Astrocyte (in vitro differentiated cells and primary cell): ENCODE data around the gene MAP3K6. TPM values are rescaled to one million over a fixed set of nuclear protein-coding genes. Genes with fewer than 3 reads are reported as not detected.

Experiments used
- DNase-seq: peaks from one replicate; pipeline ENCODE4 v3.0.0-alpha.2; 2010; ENCODE audit warnings: low read depth
- FAIRE-seq: peaks from 2 replicates; lab custom pipeline; 2011; peaks lifted over from hg19 to GRCh38; lab: Jason Lieb, UNC
- H2AFZ ChIP-seq: 2 replicates; pipeline ENCODE4 v1.6.0; 2012; ENCODE audit warnings: low read depth, low read length, inconsistent platforms
- H3K27ac ChIP-seq: 2 replicates; pipeline ENCODE4 v1.5.1; 2011; ENCODE audit warnings: low read depth, low read length, inconsistent platforms
- H3K27me3 ChIP-seq: 2 replicates; pipeline ENCODE4 v1.6.0; 2011; ENCODE audit warnings: low read length, inconsistent platforms; ENCODE audit not compliant: insufficient read depth
- H3K36me3 ChIP-seq: 2 replicates; pipeline ENCODE4 v1.5.1; 2011; ENCODE audit warnings: low read length, inconsistent platforms; ENCODE audit not compliant: insufficient read depth
- H3K4me1 ChIP-seq: 2 replicates; pipeline ENCODE4 v1.5.1; 2011; ENCODE audit warnings: low read length, inconsistent platforms; ENCODE audit not compliant: insufficient read depth
- H3K4me2 ChIP-seq: 2 replicates; pipeline ENCODE4 v1.6.0; 2012; ENCODE audit warnings: low read length, inconsistent platforms
- H3K4me3 ChIP-seq: 2 replicates; pipeline ENCODE4 v1.5.1; 2011; ENCODE audit warnings: low read depth, mild to moderate bottlenecking, low read length, inconsistent platforms; ENCODE audit not compliant: insufficient read depth
- H3K79me2 ChIP-seq: 2 replicates; pipeline ENCODE4 v1.6.0; 2012; ENCODE audit warnings: mild to moderate bottlenecking, low read length, inconsistent platforms; ENCODE audit not compliant: insufficient read depth
- H3K9ac ChIP-seq: 2 replicates; pipeline ENCODE4 v1.6.0; 2012; ENCODE audit warnings: mild to moderate bottlenecking, low read length, inconsistent platforms
- H3K9me3 ChIP-seq: 2 replicates; pipeline ENCODE4 v1.5.1; 2012; ENCODE audit warnings: low read depth, mild to moderate bottlenecking, low read length, inconsistent platforms; ENCODE audit not compliant: insufficient read depth
- H4K20me1 ChIP-seq: 2 replicates; pipeline ENCODE4 v1.6.0; 2012; ENCODE audit warnings: low read length, inconsistent platforms; ENCODE audit not compliant: insufficient read depth
- H3K27ac Mint-ChIP-seq: one replicate; pipeline ENCODE4 v1.8.0; 2021; ENCODE audit warnings: mild to moderate bottlenecking, mixed read lengths; ENCODE audit not compliant: unreplicated experiment
- H3K27me3 Mint-ChIP-seq: one replicate; pipeline ENCODE4 v1.8.0; 2021; ENCODE audit warnings: low read depth, mixed read lengths; ENCODE audit not compliant: unreplicated experiment
- H3K36me3 Mint-ChIP-seq: one replicate; pipeline ENCODE4 v1.8.0; 2021; ENCODE audit warnings: low read depth, mixed read lengths; ENCODE audit not compliant: unreplicated experiment
- H3K4me1 Mint-ChIP-seq: one replicate; pipeline ENCODE4 v1.8.0; 2021; ENCODE audit warnings: low read depth, mixed read lengths; ENCODE audit not compliant: unreplicated experiment
- H3K4me3 Mint-ChIP-seq: one replicate; pipeline ENCODE4 v1.8.0; 2021; ENCODE audit warnings: mild to moderate bottlenecking, moderate library complexity, mixed read lengths; ENCODE audit not compliant: unreplicated experiment
- H3K9me3 Mint-ChIP-seq: one replicate; pipeline ENCODE4 v1.8.0; 2021; ENCODE audit warnings: mild to moderate bottlenecking, mixed read lengths; ENCODE audit not compliant: unreplicated experiment
- EZH2 ChIP-seq: IDR thresholded peaks from 2 replicates; pipeline ENCODE4 v1.6.1; 2012; ENCODE audit warnings: mild to moderate bottlenecking, low read length, inconsistent platforms; ENCODE audit not compliant: insufficient read depth
- total RNA-seq: library from RNA; stranded (reverse); gene quantifications from 2 replicates; pipeline ENCODE4 v1.2.1, GENCODE V29; 2021
- TF ChIP-seq, protein P1 (sequence below): IDR thresholded peaks from 2 replicates; pipeline ENCODE4 v1.5.1; 2011; ENCODE audit warnings: low read depth, mild to moderate bottlenecking, inconsistent platforms, low read length, moderate library complexity; ENCODE audit not compliant: insufficient read depth

MAP3K6 gene
- total RNA-seq, 1 donor from 2014 or later: 16.8 TPM

DNA sequence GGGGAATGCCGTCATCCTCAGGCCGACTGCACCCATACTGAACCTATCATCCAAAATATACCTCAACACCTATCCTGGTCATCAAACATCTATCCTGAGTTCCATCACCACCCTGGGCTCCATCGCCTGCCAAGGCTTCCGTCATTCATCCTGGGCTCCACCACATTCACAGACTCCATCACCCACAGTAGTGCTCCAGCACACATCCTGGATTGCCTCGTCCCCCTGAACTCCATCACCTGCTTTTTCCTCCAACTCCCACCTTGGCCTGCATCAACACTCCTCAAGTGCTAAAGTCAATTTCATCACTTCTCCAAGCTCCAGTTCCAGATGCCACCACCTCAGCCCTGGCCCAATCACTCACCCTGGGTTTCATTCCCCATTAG is 7.8 kb downstream of the MAP3K6 start:
- Histone ChIP-seq H3K27me3 (no peaks in the 10 kb centered on the region), H3K27ac (no peak overlapping the region), H3K9ac (no peak overlapping the region), H3K79me2 (no peaks in the 10 kb centered on the region), H3K4me2 (no peak overlapping the region), H3K36me3 (peaks cover 3% of the 10 kb centered on the region), H2AFZ (no peak overlapping the region), H3K4me1 (no peaks in the 10 kb centered on the region), H4K20me1 (no peaks in the 10 kb centered on the region), H3K9me3 (no peaks in the 10 kb centered on the region), H3K4me3 (no peak overlapping the region)
- no peak overlapping the region for H3K27ac Mint-ChIP-seq
- H3K4me1 Mint-ChIP-seq: no peaks in the 10 kb centered on the region
- H3K27me3 Mint-ChIP-seq: peaks cover 33% of the 10 kb centered on the region
- H3K4me3 Mint-ChIP-seq: no peak overlapping the region
- H3K36me3 Mint-ChIP-seq: peaks cover 37% of the 10 kb centered on the region
- TF ChIP-seq EZH2: no peak
- TF ChIP-seq, protein P1, sequence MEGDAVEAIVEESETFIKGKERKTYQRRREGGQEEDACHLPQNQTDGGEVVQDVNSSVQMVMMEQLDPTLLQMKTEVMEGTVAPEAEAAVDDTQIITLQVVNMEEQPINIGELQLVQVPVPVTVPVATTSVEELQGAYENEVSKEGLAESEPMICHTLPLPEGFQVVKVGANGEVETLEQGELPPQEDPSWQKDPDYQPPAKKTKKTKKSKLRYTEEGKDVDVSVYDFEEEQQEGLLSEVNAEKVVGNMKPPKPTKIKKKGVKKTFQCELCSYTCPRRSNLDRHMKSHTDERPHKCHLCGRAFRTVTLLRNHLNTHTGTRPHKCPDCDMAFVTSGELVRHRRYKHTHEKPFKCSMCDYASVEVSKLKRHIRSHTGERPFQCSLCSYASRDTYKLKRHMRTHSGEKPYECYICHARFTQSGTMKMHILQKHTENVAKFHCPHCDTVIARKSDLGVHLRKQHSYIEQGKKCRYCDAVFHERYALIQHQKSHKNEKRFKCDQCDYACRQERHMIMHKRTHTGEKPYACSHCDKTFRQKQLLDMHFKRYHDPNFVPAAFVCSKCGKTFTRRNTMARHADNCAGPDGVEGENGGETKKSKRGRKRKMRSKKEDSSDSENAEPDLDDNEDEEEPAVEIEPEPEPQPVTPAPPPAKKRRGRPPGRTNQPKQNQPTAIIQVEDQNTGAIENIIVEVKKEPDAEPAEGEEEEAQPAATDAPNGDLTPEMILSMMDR: no peak
- no peak for FAIRE-seq
- no peak for DNase-seq
- H3K9me3 Mint-ChIP-seq: no peaks in the 10 kb centered on the region

DNA sequence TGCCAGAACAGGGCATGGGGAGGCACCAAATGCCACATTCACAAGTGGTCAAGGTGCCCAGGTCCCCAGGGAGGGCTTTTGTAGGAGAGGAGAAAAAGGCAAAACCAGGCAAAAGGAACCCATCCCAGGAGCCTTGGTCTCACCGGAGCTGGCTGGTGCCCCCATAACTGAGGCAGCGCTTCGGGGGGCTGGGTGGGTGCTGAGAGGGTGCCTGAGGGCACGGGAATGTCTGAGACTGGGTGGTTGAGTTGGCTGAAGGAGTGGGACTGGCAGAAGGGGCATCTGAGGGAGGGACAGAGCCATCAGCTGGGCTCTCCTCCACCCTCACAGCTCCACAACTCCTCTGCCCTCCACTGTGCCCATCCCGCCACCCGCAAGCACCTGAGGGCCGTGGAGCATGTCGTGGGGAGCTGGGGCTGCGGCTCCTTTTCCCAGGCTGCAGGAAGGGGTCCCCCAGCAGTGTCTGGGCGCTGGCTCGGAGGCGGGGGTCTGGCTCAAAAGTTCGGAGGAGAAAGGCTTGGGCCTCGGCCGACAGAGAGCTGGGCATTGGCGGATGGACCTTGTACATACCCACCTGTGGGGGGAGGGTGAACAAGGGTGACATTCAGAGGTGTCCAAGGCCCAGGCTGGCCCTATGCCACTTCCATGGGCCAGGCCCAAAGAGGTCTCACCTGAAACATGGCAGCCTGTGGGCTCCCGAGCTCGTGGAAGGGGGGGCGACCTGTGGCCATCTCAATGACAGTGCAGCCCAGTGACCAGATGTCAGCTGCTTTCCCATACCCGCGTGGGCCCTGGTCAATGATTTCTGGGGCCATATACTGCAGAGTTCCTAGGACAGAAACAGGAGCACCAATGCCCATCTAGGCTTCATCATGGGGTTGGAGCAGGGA is 8.5 kb downstream of the MAP3K6 start:
- DNase-seq (no peak), FAIRE-seq (no peak)
- Mint-ChIP-seq H3K36me3 (peaks cover 32% of the 10 kb centered on the region), H3K4me1 (no peaks in the 10 kb centered on the region), H3K27me3 (peaks cover 33% of the 10 kb centered on the region), H3K4me3 (no peak overlapping the region), H3K9me3 (no peaks in the 10 kb centered on the region), H3K27ac (no peak overlapping the region)
- Histone ChIP-seq H3K9me3 (no peaks in the 10 kb centered on the region), H2AFZ (no peak overlapping the region), H3K4me2 (no peak overlapping the region), H3K27ac (no peak overlapping the region), H4K20me1 (no peaks in the 10 kb centered on the region), H3K79me2 (no peaks in the 10 kb centered on the region), H3K4me1 (no peaks in the 10 kb centered on the region), H3K4me3 (no peak overlapping the region), H3K27me3 (no peaks in the 10 kb centered on the region), H3K9ac (no peak overlapping the region), H3K36me3 (peaks cover 3% of the 10 kb centered on the region)
- TF ChIP-seq, protein P1: no peak
- no peak for TF ChIP-seq EZH2
